Measurements from ENCODE around the gene MINDY4.

Gene MINDY4

GRCh38 chr7:30915751-30916150 lies 144.5 kb downstream of the MINDY4 start:
- H3K27ac ChIP-seq: peak overlapping the region in 13 of 21 experiments; percentile 5 to 82 (median 50)
- peak overlapping the region in 6 of 7 experiments; percentile 3 to 36 (median 28) for H3K4me3 ChIP-seq

GRCh38 chr7:30916255-30916654 lies 145.0 kb downstream of the MINDY4 start:
- Histone ChIP-seq H3K27ac (peak overlapping the region in 11 of 21 experiments; percentile 17 to 82 (median 49)), H3K4me3 (peak overlapping the region in 3 of 7 experiments; percentile 3 to 11 (median 7))

GRCh38 chr7:30916767-30917166 lies 145.6 kb downstream of the MINDY4 start:
- Histone ChIP-seq H3K4me3 (peak overlapping the region in 1 of 7 experiments; percentile 7), H3K27ac (peak overlapping the region in 5 of 21 experiments; percentile 42 to 82 (median 75))

GRCh38 chr7:30917216-30917893 lies 146.1 kb downstream of the MINDY4 start:
- peak overlapping the region in 4 of 21 experiments; percentile 24 to 75 (median 56) for H3K27ac ChIP-seq
- H3K4me3 ChIP-seq: no peak overlapping the region

- Histone ChIP-seq H3K27ac (peak overlapping the region in 9 of 21 experiments; percentile 4 to 82 (median 42)), H3K4me3 (no peak overlapping the region)
These were observed 147.5 kb downstream of the MINDY4 start for GRCh38 chr7:30918676-30919075.

GRCh38 chr7:30920021-30920583 lies 148.9 kb downstream of the MINDY4 start:
- peak overlapping the region in 6 of 21 experiments; percentile 7 to 44 (median 18) for H3K27ac ChIP-seq
- no peak overlapping the region for H3K4me3 ChIP-seq

GRCh38 chr7:30920584-30921539 lies 149.6 kb downstream of the MINDY4 start:
- Histone ChIP-seq H3K27ac (peak overlapping the region in 10 of 21 experiments; percentile 9 to 69 (median 40)), H3K4me3 (no peak overlapping the region)

GRCh38 chr7:30921540-30922401 lies 150.6 kb downstream of the MINDY4 start:
- H3K4me3 ChIP-seq: no peak overlapping the region
- peak overlapping the region in 9 of 21 experiments; percentile 3 to 69 (median 41) for H3K27ac ChIP-seq

- Histone ChIP-seq H3K27ac (peak overlapping the region in 4 of 21 experiments; percentile 50 to 69 (median 66)), H3K4me3 (no peak overlapping the region)
These were observed 151.4 kb downstream of the MINDY4 start for GRCh38 chr7:30922596-30922995.

GRCh38 chr7:30923009-30923773 lies 152.0 kb downstream of the MINDY4 start:
- no peak overlapping the region for H3K27ac ChIP-seq
- H3K4me3 ChIP-seq: no peak overlapping the region

- no peak overlapping the region for H3K4me3 ChIP-seq
- no peak overlapping the region for H3K27ac ChIP-seq
These were observed 152.7 kb downstream of the MINDY4 start for GRCh38 chr7:30923774-30924413.

- H3K4me3 ChIP-seq: no peak overlapping the region
- no peak overlapping the region for H3K27ac ChIP-seq
These were observed 153.4 kb downstream of the MINDY4 start for GRCh38 chr7:30924624-30925023.

GRCh38 chr7:30925117-30925516 lies 153.9 kb downstream of the MINDY4 start:
- Histone ChIP-seq H3K27ac (no peak overlapping the region), H3K4me3 (no peak overlapping the region)

- Histone ChIP-seq H3K4me3 (no peak overlapping the region), H3K27ac (no peak overlapping the region)
These were observed 154.7 kb downstream of the MINDY4 start for GRCh38 chr7:30925913-30926312.

GRCh38 chr7:30926313-30926712 lies 155.1 kb downstream of the MINDY4 start:
- no peak overlapping the region for H3K27ac ChIP-seq
- H3K4me3 ChIP-seq: no peak overlapping the region

GRCh38 chr7:30927040-30927439 lies 155.8 kb downstream of the MINDY4 start:
- Histone ChIP-seq H3K27ac (no peak overlapping the region), H3K4me3 (no peak overlapping the region)

- Histone ChIP-seq H3K27ac (no peak overlapping the region), H3K4me3 (no peak overlapping the region)
These were observed 156.3 kb downstream of the MINDY4 start for GRCh38 chr7:30927559-30927958.

- no peak overlapping the region for H3K4me3 ChIP-seq
- H3K27ac ChIP-seq: no peak overlapping the region
These were observed 157.1 kb downstream of the MINDY4 start for GRCh38 chr7:30928254-30928872.

Measured in skin epidermis (tissue), 12 donors.